IPS-18a (cell line): ENCODE data around the gene MAL.

ENCODE experiments used
- H3K27ac ChIP-seq: one replicate; pipeline ENCODE4 v1.5.1; 2013; ENCODE audit warnings: low read length
- H3K27me3 ChIP-seq: one replicate; pipeline ENCODE4 v1.6.1; 2013; ENCODE audit warnings: mild to moderate bottlenecking, low read length; ENCODE audit not compliant: control insufficient read depth, insufficient read depth
- H3K36me3 ChIP-seq: one replicate; pipeline ENCODE4 v1.6.1; 2013; ENCODE audit warnings: low read depth, low read length; ENCODE audit not compliant: control insufficient read depth
- H3K4me1 ChIP-seq: one replicate; pipeline ENCODE4 v1.6.1; 2013; ENCODE audit warnings: low read depth, low read length; ENCODE audit not compliant: control insufficient read depth
- H3K4me3 ChIP-seq: one replicate; pipeline ENCODE4 v1.5.1; 2013; ENCODE audit warnings: low read length
- H3K9ac ChIP-seq: one replicate; pipeline ENCODE4 v1.6.1; 2013; ENCODE audit warnings: mild to moderate bottlenecking, low read length, moderate library complexity
- H3K9me3 ChIP-seq: one replicate; pipeline ENCODE4 v1.6.1; 2013; ENCODE audit warnings: low read depth, low read length; ENCODE audit not compliant: control insufficient read depth

The MAL gene

GRCh38 chr2:94999431-94999883, 26.1 kb upstream of the MAL start:
- no peaks in the 10 kb centered on the region for H3K27me3 ChIP-seq
- no peak overlapping the region for H3K4me3 ChIP-seq
- no peaks in the 10 kb centered on the region for H3K9me3 ChIP-seq
- no peaks in the 10 kb centered on the region for H3K36me3 ChIP-seq
- H3K4me1 ChIP-seq, result no peaks in the 10 kb centered on the region
- no peak overlapping the region for H3K27ac ChIP-seq
- H3K9ac ChIP-seq, result no peak overlapping the region

GRCh38 chr2:95001051-95001562, 24.4 kb upstream of the MAL start:
- Histone ChIP-seq H3K36me3 (no peaks in the 10 kb centered on the region), H3K4me3 (no peak overlapping the region), H3K27ac (no peak overlapping the region), H3K4me1 (no peaks in the 10 kb centered on the region), H3K9me3 (no peaks in the 10 kb centered on the region), H3K27me3 (no peaks in the 10 kb centered on the region), H3K9ac (no peak overlapping the region)

- Histone ChIP-seq H3K27ac (no peak overlapping the region), H3K36me3 (no peaks in the 10 kb centered on the region), H3K9ac (no peak overlapping the region)
Observed at GRCh38 chr2:95001701-95002100, 23.8 kb upstream of the MAL start.

DNA sequence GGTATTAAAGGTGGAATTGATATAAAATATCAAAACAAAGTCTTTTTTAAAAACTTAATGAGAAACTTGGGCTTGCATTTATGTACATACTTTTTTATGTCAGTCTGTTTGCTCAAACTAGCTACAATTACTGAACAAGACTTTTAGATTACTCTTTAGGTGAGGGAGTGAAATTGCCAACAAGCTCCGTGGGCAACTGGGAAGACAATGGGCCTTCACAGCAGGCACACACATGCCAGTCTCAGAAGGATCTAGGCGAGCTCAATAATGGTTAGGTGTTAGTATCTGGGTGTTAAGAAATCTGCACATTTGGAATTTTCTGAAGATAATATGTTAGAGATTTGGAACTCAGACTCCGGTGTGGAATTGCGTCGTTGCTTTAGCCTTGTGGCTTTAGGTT, 23.0 kb upstream of the MAL start:
- Histone ChIP-seq H3K4me3 (no peak overlapping the region), H3K9me3 (no peaks in the 10 kb centered on the region), H3K9ac (no peak overlapping the region), H3K4me1 (no peaks in the 10 kb centered on the region), H3K27me3 (no peaks in the 10 kb centered on the region), H3K27ac (no peak overlapping the region), H3K36me3 (no peaks in the 10 kb centered on the region)

More at GRCh38 chr2:95001701-95002100, 23.8 kb upstream of the MAL start:
- Histone ChIP-seq H3K27me3 (no peaks in the 10 kb centered on the region), H3K4me3 (no peak overlapping the region), H3K9me3 (no peaks in the 10 kb centered on the region), H3K4me1 (no peaks in the 10 kb centered on the region)

DNA sequence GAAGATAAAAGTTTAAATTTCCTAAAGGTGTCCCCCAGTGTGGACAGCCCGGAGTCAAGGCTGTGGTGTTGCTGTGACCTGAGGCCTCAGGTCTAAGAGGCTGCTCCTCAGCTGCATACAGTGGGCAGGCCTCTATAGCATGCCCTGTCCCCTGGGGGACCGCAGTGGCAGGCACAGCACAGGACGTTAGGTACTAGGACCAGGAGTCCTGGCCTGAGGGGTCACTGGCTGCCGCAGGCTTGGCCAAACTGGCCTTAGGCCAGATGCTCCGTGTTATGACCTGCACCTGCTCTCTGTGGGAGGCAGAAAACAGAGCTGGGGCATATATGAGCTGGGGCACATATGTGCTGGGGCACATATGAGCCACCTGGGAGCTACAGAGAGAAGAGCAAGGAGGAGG, 21.2 kb upstream of the MAL start:
- no peak overlapping the region for H3K9ac ChIP-seq
- H3K27ac ChIP-seq, result no peak overlapping the region
- no peak overlapping the region for H3K4me3 ChIP-seq
- no peaks in the 10 kb centered on the region for H3K4me1 ChIP-seq
- H3K9me3 ChIP-seq, result no peaks in the 10 kb centered on the region
- no peaks in the 10 kb centered on the region for H3K36me3 ChIP-seq
- no peaks in the 10 kb centered on the region for H3K27me3 ChIP-seq

GRCh38 chr2:95004711-95005110, 20.8 kb upstream of the MAL start:
- Histone ChIP-seq H3K9ac (no peak overlapping the region), H3K4me3 (no peak overlapping the region), H3K27ac (no peak overlapping the region), H3K9me3 (no peaks in the 10 kb centered on the region), H3K27me3 (no peaks in the 10 kb centered on the region), H3K36me3 (no peaks in the 10 kb centered on the region), H3K4me1 (no peaks in the 10 kb centered on the region)

- H3K4me3 ChIP-seq, result no peak overlapping the region
- no peak overlapping the region for H3K27ac ChIP-seq
- H3K36me3 ChIP-seq, result no peaks in the 10 kb centered on the region
- no peaks in the 10 kb centered on the region for H3K4me1 ChIP-seq
- H3K27me3 ChIP-seq, result no peaks in the 10 kb centered on the region
- H3K9me3 ChIP-seq, result no peaks in the 10 kb centered on the region
- H3K9ac ChIP-seq, result no peak overlapping the region
Observed at GRCh38 chr2:95005726-95006125, 19.8 kb upstream of the MAL start.

- no peaks in the 10 kb centered on the region for H3K27me3 ChIP-seq
- no peaks in the 10 kb centered on the region for H3K36me3 ChIP-seq
- no peak overlapping the region for H3K9ac ChIP-seq
- no peaks in the 10 kb centered on the region for H3K9me3 ChIP-seq
- no peaks in the 10 kb centered on the region for H3K4me1 ChIP-seq
- H3K4me3 ChIP-seq, result no peak overlapping the region
- no peak overlapping the region for H3K27ac ChIP-seq
Observed at GRCh38 chr2:95006588-95006987, 18.9 kb upstream of the MAL start.

DNA sequence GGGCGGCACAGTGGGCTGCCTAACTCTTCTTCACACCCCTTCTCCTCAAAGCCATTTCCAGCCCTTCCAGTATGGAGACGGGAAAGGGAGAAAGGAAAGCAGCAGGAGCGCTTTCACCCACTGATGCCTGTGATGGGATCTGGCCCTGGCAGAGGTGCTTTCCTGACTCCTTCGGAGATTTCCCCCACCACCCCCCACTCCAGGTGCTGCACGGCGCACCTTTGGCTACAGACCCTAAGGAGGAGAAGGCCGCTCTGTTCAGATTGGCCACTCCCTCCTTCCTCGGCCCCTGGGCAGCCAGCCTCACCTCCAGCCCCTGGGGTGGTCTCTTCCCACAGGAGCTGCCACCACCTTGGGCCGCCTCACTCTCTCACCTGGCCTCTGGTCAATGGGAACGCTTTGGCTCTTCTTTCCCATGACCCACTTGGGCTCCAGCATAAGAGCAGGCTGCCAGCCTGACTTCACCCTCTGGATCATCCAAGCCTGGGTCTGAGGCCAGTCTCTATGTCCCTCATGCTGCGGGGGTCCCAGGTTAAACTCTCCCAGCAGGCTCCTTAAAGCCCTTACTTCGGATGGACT, 18.4 kb upstream of the MAL start:
- no peak overlapping the region for H3K4me3 ChIP-seq
- H3K9me3 ChIP-seq, result no peaks in the 10 kb centered on the region
- H3K4me1 ChIP-seq, result no peaks in the 10 kb centered on the region
- H3K36me3 ChIP-seq, result no peaks in the 10 kb centered on the region
- H3K9ac ChIP-seq, result no peak overlapping the region
- no peak overlapping the region for H3K27ac ChIP-seq
- no peaks in the 10 kb centered on the region for H3K27me3 ChIP-seq

GRCh38 chr2:95007822-95008221, 17.7 kb upstream of the MAL start:
- Histone ChIP-seq H3K4me3 (no peak overlapping the region), H3K27ac (no peak overlapping the region), H3K4me1 (no peaks in the 10 kb centered on the region), H3K9ac (no peak overlapping the region), H3K9me3 (no peaks in the 10 kb centered on the region), H3K36me3 (no peaks in the 10 kb centered on the region), H3K27me3 (no peaks in the 10 kb centered on the region)

- no peaks in the 10 kb centered on the region for H3K27me3 ChIP-seq
- H3K9me3 ChIP-seq, result no peaks in the 10 kb centered on the region
- H3K4me3 ChIP-seq, result no peak overlapping the region
- no peak overlapping the region for H3K27ac ChIP-seq
- H3K9ac ChIP-seq, result no peak overlapping the region
- no peaks in the 10 kb centered on the region for H3K36me3 ChIP-seq
- no peaks in the 10 kb centered on the region for H3K4me1 ChIP-seq
Observed at GRCh38 chr2:95008306-95008705, 17.2 kb upstream of the MAL start.

GRCh38 chr2:95008996-95009395, 16.5 kb upstream of the MAL start:
- Histone ChIP-seq H3K4me3 (no peak overlapping the region), H3K9ac (no peak overlapping the region), H3K4me1 (no peaks in the 10 kb centered on the region), H3K36me3 (no peaks in the 10 kb centered on the region), H3K9me3 (no peaks in the 10 kb centered on the region), H3K27me3 (no peaks in the 10 kb centered on the region), H3K27ac (no peak overlapping the region)
